HG03558 (cell line): ENCODE measurements around the gene VEZF1.

Experiments
- ATAC-seq: cut with Tn5 transposase; IDR thresholded peaks from one replicate; pipeline ENCODE4 v1.9.1; 2021; ENCODE audit warnings: moderate number of reproducible peaks; ENCODE audit not compliant: unreplicated experiment; ENCODE audit errors: extremely low read depth

VEZF1 gene, protein sequence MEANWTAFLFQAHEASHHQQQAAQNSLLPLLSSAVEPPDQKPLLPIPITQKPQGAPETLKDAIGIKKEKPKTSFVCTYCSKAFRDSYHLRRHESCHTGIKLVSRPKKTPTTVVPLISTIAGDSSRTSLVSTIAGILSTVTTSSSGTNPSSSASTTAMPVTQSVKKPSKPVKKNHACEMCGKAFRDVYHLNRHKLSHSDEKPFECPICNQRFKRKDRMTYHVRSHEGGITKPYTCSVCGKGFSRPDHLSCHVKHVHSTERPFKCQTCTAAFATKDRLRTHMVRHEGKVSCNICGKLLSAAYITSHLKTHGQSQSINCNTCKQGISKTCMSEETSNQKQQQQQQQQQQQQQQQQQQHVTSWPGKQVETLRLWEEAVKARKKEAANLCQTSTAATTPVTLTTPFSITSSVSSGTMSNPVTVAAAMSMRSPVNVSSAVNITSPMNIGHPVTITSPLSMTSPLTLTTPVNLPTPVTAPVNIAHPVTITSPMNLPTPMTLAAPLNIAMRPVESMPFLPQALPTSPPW

DNA sequence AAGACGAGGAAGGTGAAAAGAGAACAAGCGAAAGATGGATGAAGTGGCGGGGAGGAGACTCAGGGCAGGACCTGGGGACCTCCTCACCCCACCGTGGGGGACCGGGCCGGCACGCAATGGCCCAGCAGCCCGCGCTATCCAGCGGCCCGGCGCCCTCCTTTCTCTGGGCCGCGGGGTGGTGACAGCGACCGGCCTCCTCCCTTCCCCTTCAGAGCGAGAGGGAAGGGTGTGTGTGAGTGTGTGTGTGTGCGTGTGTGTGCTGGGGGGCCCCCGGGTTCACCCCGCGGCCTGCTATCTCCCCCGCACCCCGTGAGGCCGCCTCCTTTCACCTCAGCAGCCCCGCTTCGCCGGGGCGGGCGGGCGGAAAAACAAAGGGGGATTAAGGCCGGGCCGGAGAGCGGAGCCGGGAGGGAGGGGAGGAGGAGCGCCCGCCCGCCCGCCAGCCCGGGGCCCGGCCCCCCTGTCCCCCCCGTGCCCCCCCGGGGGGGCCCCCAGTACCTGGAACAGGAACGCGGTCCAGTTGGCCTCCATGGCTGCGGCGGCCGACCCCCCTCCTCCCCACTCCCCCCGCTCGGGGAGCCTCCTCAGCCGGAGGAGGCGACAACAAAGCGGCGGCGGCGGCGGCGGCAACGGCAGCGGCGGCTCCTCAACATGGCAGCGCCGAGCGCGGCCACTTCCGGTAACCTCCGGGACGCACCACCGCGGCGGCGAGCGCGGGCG is at the start of gene VEZF1:
TSS of gene VEZF1 (minus strand) at position 674 of the 720 bp plus-strand sequence. CDS start at position 531, 143 bp downstream.
- no peak for ATAC-seq

DNA sequence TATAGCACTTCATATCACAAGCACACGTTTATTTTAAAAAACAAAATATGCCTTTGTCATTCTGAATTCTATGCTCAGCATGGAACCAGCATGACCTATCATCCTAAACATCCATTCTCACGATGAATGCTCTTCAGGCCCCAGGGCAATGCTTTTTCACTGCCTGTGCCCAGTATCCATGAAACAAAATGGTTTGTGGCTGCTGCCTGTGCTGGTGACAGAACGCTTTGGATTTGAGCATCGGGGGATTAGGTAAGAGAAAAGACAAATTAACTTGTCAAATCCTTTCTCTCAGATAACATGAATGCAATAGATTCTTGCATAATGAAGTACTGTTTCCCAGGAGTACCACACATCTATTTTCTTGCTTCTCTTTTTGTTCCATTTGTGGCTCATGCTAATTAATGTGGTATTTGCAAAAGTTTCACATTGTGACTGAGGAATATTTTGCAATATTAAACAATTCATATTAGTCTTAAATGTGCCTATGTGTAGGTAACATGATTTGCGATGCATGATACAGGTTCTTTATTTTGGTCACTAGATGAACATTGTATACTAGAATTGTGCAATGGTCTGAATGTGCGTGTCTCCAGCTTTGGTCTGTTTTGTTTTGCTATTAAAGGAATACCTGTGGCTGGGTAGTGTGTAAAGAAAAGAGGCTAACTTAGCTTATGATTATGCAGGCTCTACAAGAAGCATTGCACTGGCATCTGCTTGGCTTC is 44.8 kb upstream of the VEZF1 start:
- no peak for ATAC-seq

DNA sequence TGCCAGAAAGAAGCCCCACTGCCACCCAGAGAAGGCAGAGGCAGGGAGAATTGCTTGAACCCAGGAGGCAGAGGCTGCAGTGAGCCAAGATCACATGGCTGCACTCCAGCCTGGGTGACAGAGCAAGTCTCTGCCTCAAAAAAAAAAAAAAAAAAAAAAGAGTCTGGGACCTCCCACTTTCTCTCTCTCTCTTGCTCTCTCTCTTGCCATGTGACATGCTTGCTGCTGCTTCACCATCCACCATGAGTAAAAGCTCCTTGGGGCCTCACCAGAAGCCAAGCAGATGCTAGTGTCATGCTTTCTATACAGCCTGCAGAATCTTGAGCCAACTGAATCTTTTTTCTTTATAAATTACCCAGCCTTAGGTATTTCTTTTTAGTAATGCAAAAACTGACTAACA is 40.5 kb upstream of the VEZF1 start:
- no peak for ATAC-seq

DNA sequence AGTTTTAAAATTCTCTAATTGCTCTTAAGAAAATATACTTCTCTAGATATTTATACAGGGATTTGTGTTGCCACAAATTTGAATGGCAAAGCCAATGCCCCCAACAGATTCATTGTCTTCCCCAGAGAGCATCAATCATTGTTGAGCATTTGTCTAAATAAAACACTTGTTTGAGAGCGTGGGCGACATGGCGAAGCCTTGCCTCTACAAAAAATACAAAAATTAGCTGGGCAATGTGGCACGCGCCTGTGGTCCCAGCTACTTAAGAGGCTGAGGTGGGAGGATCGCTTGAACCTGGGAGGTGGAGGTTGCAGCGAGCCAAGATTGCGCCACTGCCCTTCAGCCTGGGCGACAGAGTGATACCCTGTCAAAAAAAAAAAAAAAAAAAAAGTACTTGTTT is 32.3 kb upstream of the VEZF1 start:
- no peak for ATAC-seq

DNA sequence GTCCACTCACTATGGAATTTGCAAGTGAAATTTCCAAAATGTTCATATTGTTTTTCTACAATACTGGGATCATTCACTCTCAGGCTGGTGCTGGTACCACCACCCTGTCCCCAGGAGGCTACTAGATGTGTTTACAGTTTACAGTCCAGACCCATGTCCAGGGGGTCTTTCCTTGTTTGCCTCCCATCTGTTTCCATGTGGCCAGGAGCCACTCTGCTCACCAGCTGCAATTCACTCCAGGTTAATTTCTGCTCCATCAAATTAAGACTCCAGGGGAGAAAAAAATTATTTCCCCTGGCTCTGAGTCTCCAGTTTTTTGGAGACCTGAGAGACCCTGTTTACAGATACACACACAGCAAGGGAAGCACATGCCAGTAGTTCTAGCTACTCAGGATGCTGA is 31.5 kb upstream of the VEZF1 start:
- ATAC-seq = no peak

DNA sequence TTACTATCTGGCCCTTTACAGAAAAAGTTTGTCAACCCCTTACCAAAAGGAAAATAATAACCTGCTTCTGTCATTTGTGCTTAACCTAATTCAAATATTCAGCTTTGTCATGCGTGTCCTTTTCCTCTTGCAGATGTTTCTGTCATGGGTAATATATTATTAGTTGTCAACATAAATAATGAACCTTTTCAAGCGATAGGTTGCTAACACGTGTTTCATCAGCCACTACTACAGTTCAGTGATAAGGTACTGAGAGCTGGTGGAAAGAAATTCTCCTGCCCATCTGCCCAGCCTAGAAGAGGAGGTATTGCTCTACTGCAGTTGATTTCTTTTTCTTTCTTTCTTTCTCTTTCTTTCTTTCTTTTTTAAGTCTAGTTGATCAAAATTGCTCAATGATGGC is 31.0 kb upstream of the VEZF1 start:
- no peak for ATAC-seq

DNA sequence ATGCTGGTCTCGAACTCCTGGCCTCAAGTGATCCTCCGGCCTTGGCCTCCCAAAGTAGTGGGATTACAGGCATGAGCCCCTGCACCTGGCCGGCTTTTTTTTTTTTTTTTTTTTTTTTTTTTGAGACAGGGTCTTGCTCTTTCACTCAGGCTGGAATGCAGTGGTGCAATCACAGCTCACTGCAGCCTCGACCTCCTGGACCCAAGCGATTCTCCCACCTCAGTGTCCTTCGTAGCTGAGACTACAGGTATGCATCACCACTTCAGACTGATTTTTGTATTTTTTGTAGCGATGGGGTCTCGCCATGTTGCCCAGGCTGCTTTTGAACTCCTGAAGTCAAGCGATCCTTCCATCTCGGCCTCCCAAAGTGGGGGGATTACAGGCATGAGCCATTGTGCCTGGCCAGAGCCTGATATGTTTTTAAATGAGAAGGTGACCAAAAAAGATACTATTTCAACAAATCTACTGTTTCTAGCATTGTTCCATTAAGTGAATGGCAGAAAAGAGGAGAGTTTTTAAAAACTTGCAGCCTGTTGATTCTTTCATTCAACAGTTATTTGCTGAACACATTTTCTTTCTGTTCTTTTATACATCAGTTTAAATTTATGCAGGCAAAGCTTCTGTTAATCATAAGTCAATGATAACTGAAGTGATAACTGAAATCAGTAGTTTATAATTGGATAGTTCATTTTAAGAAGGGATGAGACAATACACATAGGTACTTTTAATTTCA is 22.2 kb upstream of the VEZF1 start:
- no peak for ATAC-seq

DNA sequence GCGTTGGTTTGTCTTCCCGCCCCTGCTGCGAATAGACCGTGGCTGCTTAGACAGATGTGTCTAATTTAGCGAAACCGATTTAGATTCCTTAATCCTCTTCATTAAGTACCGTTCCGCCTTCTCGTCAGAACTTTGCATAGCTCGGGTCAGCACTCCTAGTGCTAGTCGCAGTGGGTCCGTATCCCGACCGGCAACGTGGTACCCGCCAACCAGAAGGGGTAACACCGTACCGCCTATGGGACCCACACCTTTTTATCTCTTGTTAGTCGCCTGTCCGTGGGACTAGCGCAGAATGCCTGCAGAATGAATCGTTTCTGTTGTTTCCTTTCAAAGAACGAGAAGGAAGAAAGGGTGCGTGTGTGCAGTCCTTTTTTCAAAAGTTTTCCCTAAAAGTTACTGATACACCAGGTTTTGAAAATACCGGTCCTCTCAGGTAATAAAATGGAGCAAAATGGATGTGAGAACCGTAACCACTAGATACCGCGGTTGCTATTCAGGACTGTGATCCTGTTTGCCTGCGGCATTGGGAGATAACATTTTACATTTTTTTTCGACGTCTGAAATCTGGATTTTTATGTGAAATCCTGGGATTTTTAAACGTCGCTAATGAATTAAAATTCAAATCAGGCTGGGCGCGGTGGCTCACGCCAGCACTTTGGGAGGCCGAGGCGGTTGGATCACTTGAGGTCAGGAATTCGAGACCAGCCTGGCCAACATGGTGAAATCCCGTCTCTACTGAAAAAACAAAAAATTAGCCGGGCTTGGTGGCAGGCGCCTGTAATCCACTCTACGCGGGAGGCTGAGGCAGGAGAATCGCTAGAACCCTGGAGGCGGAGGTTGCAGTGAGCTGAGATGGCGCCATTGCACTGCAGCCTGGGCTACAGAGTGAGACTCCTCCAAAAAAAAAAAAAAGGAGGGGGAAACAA is 20.0 kb upstream of the VEZF1 start:
- ATAC-seq = no peak

DNA sequence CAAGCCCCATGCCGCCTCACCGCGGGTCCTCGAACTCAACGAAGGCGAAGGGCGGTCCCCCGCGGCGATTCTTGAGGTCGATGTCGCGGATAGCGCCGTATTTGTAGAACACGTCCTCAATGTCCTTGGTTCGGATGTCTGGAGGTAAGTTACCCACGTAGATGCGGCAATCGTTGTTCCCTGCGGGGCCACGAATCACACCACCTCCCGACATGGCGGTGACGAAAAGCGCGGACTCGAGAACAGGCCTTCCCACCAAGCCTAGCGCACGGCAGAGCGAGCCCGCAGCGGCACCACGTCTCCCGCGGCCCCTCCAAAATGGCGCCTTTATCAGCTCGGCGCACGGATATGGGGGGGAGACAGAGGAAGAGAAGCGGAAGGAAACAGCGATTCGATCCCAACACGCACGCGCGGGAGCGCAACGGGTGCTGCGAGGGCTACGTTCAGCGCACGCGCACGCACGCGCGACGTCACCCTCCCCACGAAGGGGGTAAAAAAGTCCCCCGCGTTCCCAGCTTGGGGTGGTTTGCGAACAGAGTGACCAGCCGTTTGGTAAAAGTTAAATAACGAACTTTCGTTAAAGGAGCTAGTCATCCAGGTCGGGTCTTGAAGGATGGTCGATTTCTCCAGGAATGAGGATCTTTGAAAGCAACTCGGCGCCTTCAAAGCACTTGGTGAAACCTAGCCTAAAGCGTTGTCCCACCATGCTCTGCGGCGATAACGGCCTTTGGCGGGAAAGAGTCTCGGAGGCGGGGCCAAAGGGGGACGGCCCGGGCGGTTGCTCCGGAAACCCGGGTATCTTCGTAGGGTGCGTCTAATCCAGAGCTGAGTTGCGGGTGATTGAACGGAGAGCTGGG is 19.1 kb upstream of the VEZF1 start, which contains the start of gene SRSF1:
TSS of gene SRSF1 (minus strand) at position 323 of the 857 bp plus-strand sequence. CDS start at position 214, 109 bp downstream.
- peak; percentile 76 for ATAC-seq

DNA sequence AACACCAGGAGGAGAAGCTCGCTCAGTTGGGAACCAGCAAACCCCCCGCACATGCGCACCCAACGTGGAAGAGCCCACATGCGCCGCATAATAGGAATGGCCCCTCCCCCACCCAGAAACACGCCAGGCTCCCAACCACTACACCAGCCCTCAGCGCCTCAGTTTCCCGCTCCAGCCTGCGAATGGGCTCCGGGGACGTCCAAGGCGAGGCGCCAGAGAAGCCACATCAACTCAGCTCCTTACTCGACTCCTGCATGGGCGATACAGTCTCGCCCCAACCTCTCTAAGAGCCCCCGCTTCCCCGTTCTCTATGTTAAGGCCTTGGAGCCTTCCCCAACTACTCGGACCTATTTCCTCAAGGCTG is 18.5 kb upstream of the VEZF1 start:
- ATAC-seq = no peak

DNA sequence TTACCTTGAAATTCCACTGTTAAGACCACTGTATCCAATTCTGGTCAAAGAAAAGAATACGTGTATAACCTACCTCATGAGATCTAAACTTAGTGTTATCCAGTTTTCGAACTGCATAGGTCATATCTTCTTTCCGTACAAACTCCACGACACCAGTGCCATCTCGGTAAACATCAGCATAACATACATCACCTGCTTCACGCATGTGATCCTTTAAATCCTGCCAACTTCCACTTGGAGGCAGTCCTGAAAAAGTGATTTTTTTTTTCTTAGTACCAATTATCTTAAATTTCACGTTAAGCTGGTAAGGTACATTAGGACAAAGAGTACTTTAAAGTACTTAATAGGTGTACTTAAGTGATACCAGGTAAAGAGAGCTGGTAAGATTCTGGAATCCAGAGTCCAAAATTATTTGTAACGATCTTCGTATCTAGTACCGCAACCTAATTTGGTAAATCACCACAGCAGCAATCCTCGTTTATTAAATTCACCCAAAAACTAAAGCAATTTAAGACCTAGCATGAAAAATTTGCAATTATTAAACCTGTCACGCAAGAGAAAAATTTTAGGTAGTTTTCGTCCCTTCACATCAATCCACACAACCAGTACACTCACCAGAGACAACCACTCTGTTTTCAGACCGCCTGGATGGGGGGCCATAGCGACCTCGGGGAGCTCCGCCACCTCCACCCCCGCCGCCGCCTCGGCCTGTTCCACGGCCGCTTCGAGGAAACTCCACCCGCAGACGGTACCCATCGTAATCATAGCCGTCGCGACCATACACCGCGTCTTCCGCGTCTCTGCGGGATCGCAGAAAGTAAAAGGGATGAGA is 17.9 kb upstream of the VEZF1 start:
- ATAC-seq = no peak

DNA sequence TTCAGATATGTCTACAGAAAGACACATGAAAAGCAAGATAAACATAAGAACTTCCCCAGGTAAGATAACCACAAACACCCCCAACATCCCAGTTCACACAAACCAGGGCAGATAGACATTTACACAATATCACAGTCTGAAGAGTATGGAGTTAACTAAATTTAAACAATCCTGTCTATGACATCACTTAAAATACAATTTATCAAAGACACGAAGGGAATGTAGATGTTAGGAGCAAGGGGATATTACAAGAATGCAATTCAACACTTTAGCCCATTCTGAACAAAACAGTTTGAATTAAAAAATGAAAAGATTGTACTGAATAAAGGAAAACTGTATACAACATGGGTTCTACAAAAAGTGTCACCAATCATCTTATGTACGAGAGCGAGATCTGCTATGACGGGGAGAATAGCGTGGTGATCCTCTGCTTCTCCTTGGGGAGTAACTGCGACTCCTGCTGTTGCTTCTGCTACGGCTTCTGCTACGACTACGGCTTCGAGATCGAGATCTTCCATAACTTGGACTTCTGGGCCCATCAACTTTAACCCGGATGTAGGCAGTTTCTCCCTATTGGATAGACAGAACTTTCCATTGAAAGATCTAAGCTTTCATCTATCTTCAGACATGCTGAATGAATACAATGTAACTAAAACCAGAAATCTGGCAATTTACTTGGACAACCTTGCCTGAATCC is 17.1 kb upstream of the VEZF1 start:
- no peak for ATAC-seq

DNA sequence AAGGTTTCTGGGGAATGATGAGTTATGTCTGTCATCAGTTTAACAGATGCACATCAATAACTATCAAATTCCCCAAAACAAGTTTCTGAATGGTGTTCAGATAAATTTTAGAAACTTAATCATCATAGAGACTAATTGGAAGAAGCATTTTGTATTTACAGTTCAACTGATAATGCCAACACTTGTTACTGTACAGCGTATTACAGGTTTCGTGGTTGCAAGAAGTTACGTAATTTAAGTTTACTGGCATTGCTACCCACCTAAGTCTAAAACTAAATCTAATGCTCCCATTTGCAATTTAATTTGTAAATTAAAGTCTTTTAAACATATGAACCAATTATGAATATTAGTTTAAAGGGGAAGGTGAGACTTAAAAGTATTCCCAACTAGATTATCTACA is 16.0 kb upstream of the VEZF1 start:
- ATAC-seq = no peak

DNA sequence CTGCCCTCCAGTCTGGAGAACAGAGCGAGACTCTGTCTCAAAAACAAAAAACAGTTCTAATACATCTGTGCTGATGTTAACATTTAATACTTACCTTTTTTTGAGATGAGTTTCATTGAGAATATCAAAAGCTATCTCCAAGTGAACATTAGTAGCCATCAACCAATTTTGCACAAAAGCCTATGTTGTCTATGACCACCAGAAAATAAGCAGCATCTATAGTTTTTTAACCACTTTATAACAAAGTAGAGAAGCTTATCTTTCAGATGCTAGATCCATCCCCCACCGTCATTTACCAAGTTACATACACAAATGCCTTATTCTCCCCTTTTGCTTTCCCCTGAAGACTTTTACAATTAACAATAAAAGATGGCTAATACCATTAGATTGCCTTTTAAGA is 14.9 kb upstream of the VEZF1 start:
- ATAC-seq = no peak

DNA sequence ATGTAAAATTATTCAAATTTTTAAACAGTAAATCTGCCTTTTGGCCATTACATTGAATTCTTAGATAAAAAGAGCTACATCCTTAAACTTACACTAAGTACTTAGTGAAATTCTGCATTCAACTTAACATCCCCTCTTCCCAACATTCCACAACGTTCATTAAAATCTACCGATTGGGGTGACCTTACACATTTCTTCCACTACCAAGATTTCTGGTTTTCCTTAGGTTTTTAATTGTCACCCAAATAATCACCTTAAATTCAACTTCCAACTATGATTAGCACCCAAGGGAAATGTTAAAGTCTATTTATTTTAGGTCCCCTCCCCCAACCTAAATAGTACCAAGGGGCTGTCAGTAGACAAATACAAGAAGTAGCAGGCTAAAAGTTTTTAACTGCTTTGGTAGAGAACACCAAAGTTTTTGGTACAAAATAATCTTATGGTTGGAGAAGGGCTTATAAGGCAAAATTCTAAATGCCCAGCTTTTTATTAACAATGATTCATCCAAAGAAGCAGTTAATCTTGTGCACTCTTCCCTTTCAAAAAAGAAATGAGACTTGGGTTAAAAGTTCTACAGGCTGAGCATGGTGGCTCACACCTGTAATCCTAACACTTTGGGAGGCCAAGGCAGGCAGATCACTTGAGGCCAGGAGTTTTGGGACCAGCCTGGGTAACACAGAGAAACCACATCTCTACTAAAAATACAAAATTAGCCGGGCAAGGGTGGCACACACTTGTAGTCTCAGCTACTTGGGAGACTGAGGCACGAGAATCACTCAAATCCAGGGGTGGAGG is 14.3 kb upstream of the VEZF1 start:
- no peak for ATAC-seq
